SK-N-MC (cell line): ENCODE data around the gene NCCRP1.

ENCODE experiments used
- DNase-seq: peaks from one replicate; pipeline ENCODE4 v3.0.0-alpha.2; 2011; ENCODE audit warnings: low read depth, low spot score
- H3K27ac ChIP-seq: fragments of 200-600 bp; sonication (generic); 2 replicates; pipeline ENCODE4 v1.5.1; 2016; ENCODE audit warnings: mixed run types
- H3K36me3 ChIP-seq: fragments of 200-600 bp; sonication (generic); 2 replicates; pipeline ENCODE4 v1.6.1; 2017; ENCODE audit warnings: antibody characterized with exemption, low read length, mixed read lengths; ENCODE audit not compliant: insufficient read depth
- H3K4me3 ChIP-seq: fragments of 200-600 bp; sonication (generic); 2 replicates; pipeline ENCODE4 v1.5.1; 2016
- H3K9ac ChIP-seq: fragments of 200-600 bp; sonication (generic); 2 replicates; pipeline ENCODE4 v1.8.0; 2017; ENCODE audit warnings: mixed run types, mixed read lengths; ENCODE audit not compliant: insufficient read length
- H3K9me3 ChIP-seq: fragments of 200-600 bp; sonication (generic); 2 replicates; pipeline ENCODE4 v1.6.1; 2017; ENCODE audit warnings: low read depth, mild to moderate bottlenecking, antibody characterized with exemption, low read length, moderate library complexity, mixed read lengths
- EZH2 ChIP-seq: fragments of 200-600 bp; sonication (generic); IDR thresholded peaks from one replicate; pipeline ENCODE4 v1.6.1; 2017; ENCODE audit warnings: antibody characterized with exemption
- FOXP2 ChIP-seq: optimal IDR thresholded peaks from 2 replicates; pipeline ENCODE3; 2011; ENCODE audit warnings: mild to moderate bottlenecking, moderate library complexity; ENCODE audit not compliant: insufficient read depth; ENCODE audit errors: extremely low read length, control extremely low read depth
- POLR2AphosphoS5 ChIP-seq: IDR thresholded peaks from 2 replicates; pipeline ENCODE4 v1.6.1; 2012; ENCODE audit warnings: mild to moderate bottlenecking, low read depth, low read length, borderline replicate concordance

NCCRP1 gene

DNA sequence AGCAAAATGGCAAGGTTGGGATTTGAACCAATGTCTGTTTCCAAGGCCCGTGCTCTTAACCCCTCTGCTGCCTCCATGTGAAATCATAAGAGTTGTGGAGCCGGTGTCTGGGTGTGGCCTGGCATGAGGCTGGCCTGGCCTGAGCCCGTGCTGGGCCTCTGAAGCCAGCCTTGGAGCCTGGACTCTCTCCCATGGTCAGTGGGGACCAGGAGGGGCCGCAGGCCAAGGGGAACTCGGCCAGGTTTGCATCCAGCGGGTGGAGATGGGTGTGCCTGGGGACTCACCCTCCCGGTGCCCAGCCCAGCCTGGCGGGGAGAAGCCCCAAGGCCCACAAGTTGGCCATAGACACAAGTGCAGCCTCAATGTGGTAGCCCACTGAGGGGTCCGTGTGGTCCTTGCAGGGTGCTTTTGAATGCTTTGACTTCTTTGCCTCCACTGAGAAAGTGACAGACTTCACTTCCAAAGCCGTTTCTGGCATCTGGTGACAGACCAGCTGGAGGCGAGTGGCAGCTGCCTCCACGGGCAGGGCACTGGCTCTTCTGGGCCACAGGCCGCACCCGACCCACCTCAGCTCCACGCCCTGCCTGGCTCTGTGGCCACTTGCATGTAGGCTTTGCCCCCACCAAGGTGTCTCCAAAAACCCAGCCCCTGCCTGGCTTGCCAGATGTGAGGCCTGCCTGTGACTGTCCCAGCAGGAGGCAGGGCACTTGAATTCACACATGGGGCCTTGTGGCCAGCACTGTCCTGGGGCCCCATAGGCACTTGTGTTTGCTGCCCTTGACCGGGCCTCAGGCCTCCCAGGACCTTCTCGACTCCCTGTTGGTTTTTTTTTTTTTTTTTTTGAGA, 26.2 kb upstream of the NCCRP1 start:
- no peaks in the 10 kb centered on the region for H3K9me3 ChIP-seq
- H3K36me3 ChIP-seq: no peaks in the 10 kb centered on the region
- H3K27ac ChIP-seq: no peak overlapping the region
- H3K4me3 ChIP-seq: no peak overlapping the region
- H3K9ac ChIP-seq: no peak overlapping the region
- TF ChIP-seq POLR2AphosphoS5 (no peak), EZH2 (no peak), FOXP2 (no peak)
- no peak for DNase-seq

DNA sequence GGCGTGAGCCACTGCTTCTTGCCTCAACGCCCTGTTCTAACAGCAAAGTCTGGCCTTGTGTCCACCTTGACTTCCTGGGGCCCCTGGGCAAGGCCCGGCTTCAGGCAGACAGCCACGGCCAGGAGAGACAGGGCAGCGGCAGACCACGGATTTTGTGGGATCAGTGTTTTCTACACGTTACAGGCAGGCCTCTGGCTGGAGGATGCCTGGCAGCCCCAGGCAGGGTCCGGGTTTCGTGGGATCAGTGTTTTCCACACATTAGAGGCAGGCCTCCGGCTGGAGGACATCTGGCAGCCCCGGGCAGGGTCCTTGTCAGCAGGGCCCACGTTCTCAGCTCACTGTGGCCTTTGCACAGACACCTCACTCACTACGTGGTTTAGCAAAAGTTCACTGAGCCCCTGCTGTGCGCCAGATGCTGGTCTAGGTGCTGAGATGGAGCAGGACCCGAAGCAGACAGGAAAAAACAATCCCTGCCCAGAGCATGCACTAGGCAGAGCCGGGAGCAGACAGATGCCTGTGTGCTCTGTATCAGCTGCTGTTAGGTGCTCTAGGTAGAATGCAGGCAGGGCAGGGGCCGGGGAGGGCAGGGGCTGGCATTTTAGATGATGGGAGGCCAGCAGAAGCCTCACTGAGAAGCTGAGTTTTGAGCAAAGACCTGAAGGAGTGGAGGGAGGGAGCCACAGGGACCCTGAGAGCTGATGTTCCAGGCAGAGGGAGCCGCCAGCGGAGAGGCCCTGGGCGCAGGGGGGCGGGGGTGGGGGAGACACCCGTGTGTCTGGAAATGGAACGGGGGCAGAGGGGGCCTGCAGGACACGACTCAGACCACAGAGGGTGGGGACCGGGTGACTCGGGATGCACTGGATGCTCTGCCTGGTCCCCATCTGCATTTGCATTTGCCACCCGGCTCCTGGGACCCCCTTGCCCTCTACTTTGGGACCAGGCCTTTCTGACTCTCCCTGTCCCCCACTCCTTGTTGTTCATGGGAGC, 25.0 kb upstream of the NCCRP1 start:
- TF ChIP-seq EZH2 (no peak), POLR2AphosphoS5 (no peak), FOXP2 (no peak)
- H3K36me3 ChIP-seq: no peaks in the 10 kb centered on the region

DNA sequence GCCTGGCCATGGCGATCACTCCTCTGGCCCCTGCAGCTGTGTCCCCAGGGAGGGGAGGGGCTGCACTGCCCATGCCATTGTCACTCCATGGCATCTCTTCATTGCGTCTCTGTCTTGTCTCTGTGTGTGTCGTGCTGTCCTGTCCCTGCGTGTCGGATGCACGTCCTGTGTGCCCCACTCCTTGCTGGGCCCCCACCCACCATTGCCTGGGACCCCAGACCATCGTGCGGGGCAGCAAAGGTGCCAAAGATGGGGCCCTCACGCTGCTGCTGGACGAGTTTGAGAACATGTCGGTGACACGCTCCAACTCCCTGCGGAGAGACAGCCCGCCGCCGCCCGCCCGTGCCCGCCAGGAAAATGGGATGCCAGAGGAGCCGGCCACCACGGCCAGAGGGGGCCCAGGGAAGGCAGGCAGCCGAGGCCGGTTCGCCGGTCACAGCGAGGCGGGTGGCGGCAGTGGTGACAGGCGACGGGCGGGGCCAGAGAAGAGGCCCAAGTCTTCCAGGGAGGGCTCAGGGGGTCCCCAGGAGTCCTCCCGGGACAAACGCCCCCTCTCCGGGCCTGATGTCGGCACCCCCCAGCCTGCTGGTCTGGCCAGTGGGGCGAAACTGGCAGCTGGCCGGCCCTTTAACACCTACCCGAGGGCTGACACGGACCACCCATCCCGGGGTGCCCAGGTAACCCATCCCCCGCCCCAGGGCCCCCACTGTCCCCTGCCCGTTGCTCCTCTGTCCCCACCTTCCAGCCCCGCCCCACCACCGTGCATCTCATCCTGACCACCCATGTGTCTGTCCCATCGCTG, 23.9 kb upstream of the NCCRP1 start:
- no peak for TF ChIP-seq FOXP2
- no peak for TF ChIP-seq POLR2AphosphoS5
- TF ChIP-seq EZH2: no peak
- H3K4me3 ChIP-seq: no peak overlapping the region
- no peak overlapping the region for H3K9ac ChIP-seq
- no peaks in the 10 kb centered on the region for H3K9me3 ChIP-seq
- no peaks in the 10 kb centered on the region for H3K36me3 ChIP-seq
- no peak for DNase-seq
- H3K27ac ChIP-seq: no peak overlapping the region

More for the DNA sequence above, 25.0 kb upstream of the NCCRP1 start:
- Histone ChIP-seq H3K9ac (no peak overlapping the region), H3K27ac (no peak overlapping the region), H3K4me3 (no peak overlapping the region), H3K9me3 (no peaks in the 10 kb centered on the region)
- DNase-seq: no peak

DNA sequence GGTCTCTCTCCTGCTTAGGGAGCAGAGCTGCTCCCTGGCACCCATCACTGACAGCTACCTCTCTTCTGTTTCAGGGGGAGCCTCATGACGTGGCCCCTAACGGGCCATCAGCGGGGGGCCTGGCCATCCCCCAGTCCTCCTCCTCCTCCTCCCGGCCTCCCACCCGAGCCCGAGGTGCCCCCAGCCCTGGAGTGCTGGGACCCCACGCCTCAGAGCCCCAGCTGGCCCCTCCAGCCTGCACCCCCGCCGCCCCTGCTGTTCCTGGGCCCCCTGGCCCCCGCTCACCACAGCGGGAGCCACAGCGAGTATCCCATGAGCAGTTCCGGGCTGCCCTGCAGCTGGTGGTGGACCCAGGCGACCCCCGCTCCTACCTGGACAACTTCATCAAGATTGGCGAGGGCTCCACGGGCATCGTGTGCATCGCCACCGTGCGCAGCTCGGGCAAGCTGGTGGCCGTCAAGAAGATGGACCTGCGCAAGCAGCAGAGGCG, 23.2 kb upstream of the NCCRP1 start:
- Histone ChIP-seq H3K9ac (no peak overlapping the region), H3K27ac (no peak overlapping the region), H3K36me3 (no peaks in the 10 kb centered on the region), H3K9me3 (no peaks in the 10 kb centered on the region), H3K4me3 (no peak overlapping the region)
- no peak for TF ChIP-seq POLR2AphosphoS5
- TF ChIP-seq FOXP2: no peak
- no peak for DNase-seq

DNA sequence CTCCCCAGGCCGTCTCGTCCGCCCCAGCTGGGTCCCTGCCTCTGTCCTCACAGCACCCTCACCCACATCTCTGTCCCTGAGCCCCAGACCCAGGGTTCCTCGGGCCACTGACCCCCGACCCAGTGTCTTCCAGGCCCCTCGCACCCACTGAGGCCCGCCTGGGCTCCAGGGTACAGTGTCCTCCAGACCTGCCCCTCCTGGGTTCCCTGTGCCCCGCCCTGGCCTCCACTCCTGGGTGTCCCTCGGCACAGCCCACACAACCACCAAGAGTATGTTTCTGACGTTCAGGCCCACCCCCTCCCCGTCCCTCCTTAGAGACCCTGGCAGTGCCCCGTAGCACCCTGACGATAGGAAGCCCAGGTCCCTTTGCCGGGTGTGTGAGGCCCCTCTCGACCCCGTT, 22.6 kb upstream of the NCCRP1 start:
- H3K9ac ChIP-seq: no peak overlapping the region
- no peaks in the 10 kb centered on the region for H3K9me3 ChIP-seq
- no peak for DNase-seq
- H3K36me3 ChIP-seq: no peaks in the 10 kb centered on the region
- H3K4me3 ChIP-seq: no peak overlapping the region
- TF ChIP-seq POLR2AphosphoS5: no peak
- TF ChIP-seq FOXP2: no peak
- no peak for TF ChIP-seq EZH2
- no peak overlapping the region for H3K27ac ChIP-seq

DNA sequence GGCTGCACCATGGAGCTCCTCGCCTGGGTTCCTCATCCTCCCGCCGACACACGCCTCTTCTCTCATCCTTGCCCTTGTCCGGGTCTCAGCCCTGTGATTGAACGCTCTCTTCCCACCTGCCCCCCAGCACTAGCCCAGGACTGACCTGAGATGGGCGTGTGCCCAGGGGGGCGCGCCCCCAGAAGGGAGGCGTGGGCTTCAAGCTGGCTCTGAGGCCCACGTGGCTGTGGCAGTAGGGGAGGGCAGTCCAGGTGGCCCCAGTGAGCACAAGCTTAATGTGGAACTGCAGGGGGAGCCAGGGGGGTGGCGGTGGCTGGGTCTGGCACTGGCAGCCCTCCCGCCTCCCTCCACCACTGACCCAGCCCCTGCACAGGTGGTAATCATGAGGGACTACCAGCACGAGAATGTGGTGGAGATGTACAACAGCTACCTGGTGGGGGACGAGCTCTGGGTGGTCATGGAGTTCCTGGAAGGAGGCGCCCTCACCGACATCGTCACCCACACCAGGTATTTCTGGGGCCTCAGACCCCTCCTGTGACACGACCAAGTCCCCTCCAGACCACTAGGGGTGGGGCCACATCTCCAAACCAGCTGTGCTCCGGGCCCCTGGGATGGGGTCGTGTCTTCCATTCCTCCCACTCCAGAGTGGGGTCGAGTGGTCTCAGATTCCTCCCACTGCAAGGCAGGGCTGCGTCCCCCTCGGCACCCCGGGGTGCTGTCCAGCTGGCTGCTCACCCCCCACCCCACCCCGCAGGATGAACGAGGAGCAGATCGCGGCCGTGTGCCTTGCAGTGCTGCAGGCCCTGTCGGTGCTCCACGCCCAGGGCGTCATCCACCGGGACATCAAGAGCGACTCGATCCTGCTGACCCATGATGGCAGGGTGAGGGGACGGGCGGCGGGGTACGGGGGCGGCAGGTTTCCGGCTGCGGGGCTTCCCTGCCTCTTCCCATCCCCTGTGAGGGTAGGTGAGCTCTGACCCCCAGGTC, 21.9 kb upstream of the NCCRP1 start:
- no peak for TF ChIP-seq POLR2AphosphoS5
- no peak for TF ChIP-seq EZH2
- TF ChIP-seq FOXP2: no peak
- DNase-seq: no peak
- Histone ChIP-seq H3K9me3 (no peaks in the 10 kb centered on the region), H3K27ac (no peak overlapping the region), H3K9ac (no peak overlapping the region), H3K36me3 (no peaks in the 10 kb centered on the region), H3K4me3 (no peak overlapping the region)

DNA sequence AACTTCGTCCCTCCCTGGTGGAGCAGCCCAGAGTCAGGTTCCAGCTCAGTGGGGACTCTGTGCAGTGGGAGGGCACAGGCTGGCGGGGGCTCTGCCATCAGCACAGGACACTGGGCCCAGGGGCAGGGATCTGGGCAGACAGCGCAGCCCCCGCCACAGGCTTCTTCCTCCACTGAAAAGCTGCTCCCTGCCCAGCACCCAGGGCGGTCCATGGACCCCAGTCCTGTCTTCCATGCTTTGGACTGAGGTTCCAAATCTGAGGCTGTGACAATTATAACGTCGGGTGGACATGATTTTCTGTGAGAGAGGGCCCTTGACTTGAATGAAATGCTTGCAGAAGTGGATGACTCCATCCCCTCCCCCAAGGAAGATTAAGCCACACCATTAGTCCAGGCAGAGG, 21.2 kb upstream of the NCCRP1 start:
- Histone ChIP-seq H3K36me3 (no peaks in the 10 kb centered on the region), H3K27ac (no peak overlapping the region)
- no peak for TF ChIP-seq FOXP2
- no peak for TF ChIP-seq EZH2
- no peak for TF ChIP-seq POLR2AphosphoS5

More for the DNA sequence above, 21.2 kb upstream of the NCCRP1 start:
- no peak for DNase-seq
- Histone ChIP-seq H3K4me3 (no peak overlapping the region), H3K9me3 (no peaks in the 10 kb centered on the region), H3K9ac (no peak overlapping the region)
